ENCODE measurements around the gene LMTK2. TPM values are rescaled to one million over a fixed set of nuclear protein-coding genes. Genes with fewer than 3 reads are reported as not detected.
A peak's percentile ranks its signal among the peaks of the same experiment; 100 is the strongest.

The LMTK2 gene
- total and polyA plus RNA-seq, 5 donors from 2014 or later = 2.0 to 28.9 (median 3.0) TPM

- no peaks in the 10 kb centered on the region for H3K27me3 ChIP-seq (ENCODE audit: control insufficient read depth, insufficient read depth, low read length)
- Mint-ChIP-seq H3K4me1 (peaks cover 17 to 61% (median 58%) of the 10 kb centered on the region in 4 donors), H3K36me3 (peaks cover 11% of the 10 kb centered on the region), H3K9me3 (no peaks in the 10 kb centered on the region), H3K4me3 (peak overlapping the region in 3 of 4 donors; percentile 2 to 39 (median 9)), H3K27me3 (no peaks in the 10 kb centered on the region), H3K27ac (peak overlapping the region in 2 of 3 donors; percentile 14 to 19)
- peaks cover 20% of the 10 kb centered on the region for H3K36me3 ChIP-seq (ENCODE audit: control insufficient read depth, insufficient read depth, low read length)
- peaks cover 37% of the 10 kb centered on the region for H3K4me1 ChIP-seq (ENCODE audit: control insufficient read depth, insufficient read depth, low read length, poor library complexity, severe bottlenecking)
- H3K4me3 ChIP-seq (ENCODE audit: low read depth, low read length) = peak overlapping the region; percentile 23
- ATAC-seq (ENCODE audit: low read depth in 2 of 2) = no peak
- H3K27ac ChIP-seq (ENCODE audit: insufficient read depth, low read length, poor library complexity, severe bottlenecking) = no peak overlapping the region
- DNase-seq = peak in 2 of 3 donors; percentile 3 to 7
- H3K9me3 ChIP-seq (ENCODE audit: control insufficient read depth in 2 of 2, low read length in 2 of 2) = no peaks in the 10 kb centered on the region
Observed at GRCh38 chr7:98133621-98134303, 27.1 kb downstream of the LMTK2 start.

- H3K4me3 ChIP-seq (ENCODE audit: low read depth, low read length) = no peak overlapping the region
- ATAC-seq (ENCODE audit: low read depth in 2 of 2) (no peak), DNase-seq (no peak)
- H3K27ac ChIP-seq (ENCODE audit: insufficient read depth, low read length, poor library complexity, severe bottlenecking) = no peak overlapping the region
- Mint-ChIP-seq H3K9me3 (no peaks in the 10 kb centered on the region), H3K4me3 (peak overlapping the region in 1 of 4 donors; percentile 2), H3K36me3 (peaks cover 19% of the 10 kb centered on the region), H3K27me3 (no peaks in the 10 kb centered on the region), H3K4me1 (peaks cover 17 to 58% (median 57%) of the 10 kb centered on the region in 4 donors), H3K27ac (peak overlapping the region in 2 of 3 donors; percentile 19 to 47)
- H3K36me3 ChIP-seq (ENCODE audit: control insufficient read depth, insufficient read depth, low read length) = peaks cover 26% of the 10 kb centered on the region
- peaks cover 37% of the 10 kb centered on the region for H3K4me1 ChIP-seq (ENCODE audit: control insufficient read depth, insufficient read depth, low read length, poor library complexity, severe bottlenecking)
- H3K27me3 ChIP-seq (ENCODE audit: control insufficient read depth, insufficient read depth, low read length) = no peaks in the 10 kb centered on the region
- no peaks in the 10 kb centered on the region for H3K9me3 ChIP-seq (ENCODE audit: control insufficient read depth in 2 of 2, low read length in 2 of 2)
Observed at GRCh38 chr7:98134420-98135228, 28.0 kb downstream of the LMTK2 start.

- Mint-ChIP-seq H3K27ac (peak overlapping the region in 1 of 3 donors; percentile 38), H3K4me1 (peaks cover 16 to 45% (median 44%) of the 10 kb centered on the region in 4 donors)
- H3K9me3 ChIP-seq (ENCODE audit: control insufficient read depth in 2 of 2, low read length in 2 of 2) = no peaks in the 10 kb centered on the region
Observed at GRCh38 chr7:98135984-98136383, 29.3 kb downstream of the LMTK2 start.

GRCh38 chr7:98136423-98136822, 29.8 kb downstream of the LMTK2 start:
- Mint-ChIP-seq H3K27ac (peak overlapping the region in 2 of 3 donors; percentile 48 to 86), H3K4me3 (no peak overlapping the region), H3K4me1 (peaks cover 12 to 40% (median 39%) of the 10 kb centered on the region in 4 donors), H3K27me3 (no peaks in the 10 kb centered on the region), H3K36me3 (peaks cover 25% of the 10 kb centered on the region), H3K9me3 (no peaks in the 10 kb centered on the region)
- Histone ChIP-seq H3K27ac (ENCODE audit: insufficient read depth, low read length, poor library complexity, severe bottlenecking) (no peak overlapping the region), H3K27me3 (ENCODE audit: control insufficient read depth, insufficient read depth, low read length) (no peaks in the 10 kb centered on the region), H3K4me1 (ENCODE audit: control insufficient read depth, insufficient read depth, low read length, poor library complexity, severe bottlenecking) (peaks cover 27% of the 10 kb centered on the region), H3K4me3 (ENCODE audit: low read depth, low read length) (no peak overlapping the region), H3K36me3 (ENCODE audit: control insufficient read depth, insufficient read depth, low read length) (peaks cover 34% of the 10 kb centered on the region), H3K9me3 (ENCODE audit: control insufficient read depth in 2 of 2, low read length in 2 of 2) (no peaks in the 10 kb centered on the region)
- no peak for ATAC-seq (ENCODE audit: low read depth in 2 of 2)
- no peak for DNase-seq

More at GRCh38 chr7:98135984-98136383, 29.3 kb downstream of the LMTK2 start:
- H3K36me3 ChIP-seq (ENCODE audit: control insufficient read depth, insufficient read depth, low read length) = peaks cover 30% of the 10 kb centered on the region
- H3K4me3 ChIP-seq (ENCODE audit: low read depth, low read length) = no peak overlapping the region
- DNase-seq (no peak), ATAC-seq (ENCODE audit: low read depth in 2 of 2) (no peak)
- H3K27ac ChIP-seq (ENCODE audit: insufficient read depth, low read length, poor library complexity, severe bottlenecking) = no peak overlapping the region
- H3K9me3 Mint-ChIP-seq = no peaks in the 10 kb centered on the region
- H3K36me3 Mint-ChIP-seq = peaks cover 21% of the 10 kb centered on the region
- H3K27me3 ChIP-seq (ENCODE audit: control insufficient read depth, insufficient read depth, low read length) = no peaks in the 10 kb centered on the region
- no peaks in the 10 kb centered on the region for H3K27me3 Mint-ChIP-seq
- no peak overlapping the region for H3K4me3 Mint-ChIP-seq
- H3K4me1 ChIP-seq (ENCODE audit: control insufficient read depth, insufficient read depth, low read length, poor library complexity, severe bottlenecking) = peaks cover 32% of the 10 kb centered on the region

- Mint-ChIP-seq H3K27ac (peak overlapping the region in 1 of 3 donors; percentile 48), H3K4me1 (peaks cover 5 to 34% (median 32%) of the 10 kb centered on the region in 4 donors), H3K9me3 (no peaks in the 10 kb centered on the region), H3K27me3 (no peaks in the 10 kb centered on the region), H3K36me3 (peaks cover 33% of the 10 kb centered on the region), H3K4me3 (peak overlapping the region in 1 of 4 donors; percentile 45)
- Histone ChIP-seq H3K36me3 (ENCODE audit: control insufficient read depth, insufficient read depth, low read length) (peaks cover 41% of the 10 kb centered on the region), H3K4me1 (ENCODE audit: control insufficient read depth, insufficient read depth, low read length, poor library complexity, severe bottlenecking) (peaks cover 19% of the 10 kb centered on the region), H3K4me3 (ENCODE audit: low read depth, low read length) (no peak overlapping the region), H3K27ac (ENCODE audit: insufficient read depth, low read length, poor library complexity, severe bottlenecking) (no peak overlapping the region), H3K27me3 (ENCODE audit: control insufficient read depth, insufficient read depth, low read length) (no peaks in the 10 kb centered on the region), H3K9me3 (ENCODE audit: control insufficient read depth in 2 of 2, low read length in 2 of 2) (no peaks in the 10 kb centered on the region)
- no peak for DNase-seq
- no peak for ATAC-seq (ENCODE audit: low read depth in 2 of 2)
Observed at GRCh38 chr7:98137134-98137825, 30.6 kb downstream of the LMTK2 start.

GRCh38 chr7:98137826-98138151, 31.1 kb downstream of the LMTK2 start:
- DNase-seq = no peak
- ATAC-seq (ENCODE audit: low read depth in 2 of 2) = no peak
- Mint-ChIP-seq H3K36me3 (peaks cover 37% of the 10 kb centered on the region), H3K27me3 (no peaks in the 10 kb centered on the region), H3K9me3 (no peaks in the 10 kb centered on the region), H3K4me1 (peaks cover 5 to 29% (median 27%) of the 10 kb centered on the region in 4 donors), H3K4me3 (peak overlapping the region in 1 of 4 donors; percentile 45), H3K27ac (no peak overlapping the region)
- Histone ChIP-seq H3K36me3 (ENCODE audit: control insufficient read depth, insufficient read depth, low read length) (peaks cover 46% of the 10 kb centered on the region), H3K27me3 (ENCODE audit: control insufficient read depth, insufficient read depth, low read length) (no peaks in the 10 kb centered on the region), H3K27ac (ENCODE audit: insufficient read depth, low read length, poor library complexity, severe bottlenecking) (no peak overlapping the region), H3K9me3 (ENCODE audit: control insufficient read depth in 2 of 2, low read length in 2 of 2) (no peaks in the 10 kb centered on the region), H3K4me1 (ENCODE audit: control insufficient read depth, insufficient read depth, low read length, poor library complexity, severe bottlenecking) (peaks cover 14% of the 10 kb centered on the region), H3K4me3 (ENCODE audit: low read depth, low read length) (no peak overlapping the region)

- Mint-ChIP-seq H3K27me3 (no peaks in the 10 kb centered on the region), H3K4me1 (peaks cover 0 to 25% (median 18%) of the 10 kb centered on the region in 4 donors), H3K4me3 (no peak overlapping the region), H3K9me3 (no peaks in the 10 kb centered on the region), H3K36me3 (peaks cover 46% of the 10 kb centered on the region), H3K27ac (no peak overlapping the region)
- no peak overlapping the region for H3K4me3 ChIP-seq (ENCODE audit: low read depth, low read length)
- no peak overlapping the region for H3K27ac ChIP-seq (ENCODE audit: insufficient read depth, low read length, poor library complexity, severe bottlenecking)
- peaks cover 5% of the 10 kb centered on the region for H3K4me1 ChIP-seq (ENCODE audit: control insufficient read depth, insufficient read depth, low read length, poor library complexity, severe bottlenecking)
- H3K27me3 ChIP-seq (ENCODE audit: control insufficient read depth, insufficient read depth, low read length) = no peaks in the 10 kb centered on the region
- H3K36me3 ChIP-seq (ENCODE audit: control insufficient read depth, insufficient read depth, low read length) = peaks cover 55% of the 10 kb centered on the region
- DNase-seq = no peak
- no peak for ATAC-seq (ENCODE audit: low read depth in 2 of 2)
- no peaks in the 10 kb centered on the region for H3K9me3 ChIP-seq (ENCODE audit: control insufficient read depth in 2 of 2, low read length in 2 of 2)
Observed at GRCh38 chr7:98138672-98139071, 32.0 kb downstream of the LMTK2 start.

All from CD4-positive, CD25-positive, alpha-beta regulatory T cell (primary cell).